ENCODE measurements around the gene SHPK.

SHPK gene

GRCh38 chr17:3667366-3668278 lies 31.6 kb upstream of the SHPK start (continued):
- TF ChIP-seq ZNF660 (tag by site-specific recombination; IDR thresholded peaks at IDR 0.05), result no peak; the same call in 1 of the 2 replicates
- TF ChIP-seq ZNF280D (tag by site-specific recombination; IDR thresholded peaks at IDR 0.05), result no peak
- no peak for TF ChIP-seq FEZF1 (tag by site-specific recombination; IDR thresholded peaks at IDR 0.05)
- no peak; the same call in 1 of the 2 replicates for TF ChIP-seq PBX3 (CRISPR knock-in tag; IDR thresholded peaks at IDR 0.05)
- peak; percentile 95; the same call in 1 of the 2 replicates for TF ChIP-seq ZFP37 (tag by site-specific recombination; IDR thresholded peaks at IDR 0.05)
- TF ChIP-seq ZNF837 (tag by site-specific recombination; IDR thresholded peaks at IDR 0.05), result no peak
- TF ChIP-seq, protein P1, sequence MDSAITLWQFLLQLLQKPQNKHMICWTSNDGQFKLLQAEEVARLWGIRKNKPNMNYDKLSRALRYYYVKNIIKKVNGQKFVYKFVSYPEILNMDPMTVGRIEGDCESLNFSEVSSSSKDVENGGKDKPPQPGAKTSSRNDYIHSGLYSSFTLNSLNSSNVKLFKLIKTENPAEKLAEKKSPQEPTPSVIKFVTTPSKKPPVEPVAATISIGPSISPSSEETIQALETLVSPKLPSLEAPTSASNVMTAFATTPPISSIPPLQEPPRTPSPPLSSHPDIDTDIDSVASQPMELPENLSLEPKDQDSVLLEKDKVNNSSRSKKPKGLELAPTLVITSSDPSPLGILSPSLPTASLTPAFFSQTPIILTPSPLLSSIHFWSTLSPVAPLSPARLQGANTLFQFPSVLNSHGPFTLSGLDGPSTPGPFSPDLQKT (IDR thresholded peaks at IDR 0.05; ENCODE audit: borderline replicate concordance, low read depth, low read length), result no peak
- TF ChIP-seq ZNF155 (tag by site-specific recombination; IDR thresholded peaks at IDR 0.05), result no peak
- TF ChIP-seq, protein P2, sequence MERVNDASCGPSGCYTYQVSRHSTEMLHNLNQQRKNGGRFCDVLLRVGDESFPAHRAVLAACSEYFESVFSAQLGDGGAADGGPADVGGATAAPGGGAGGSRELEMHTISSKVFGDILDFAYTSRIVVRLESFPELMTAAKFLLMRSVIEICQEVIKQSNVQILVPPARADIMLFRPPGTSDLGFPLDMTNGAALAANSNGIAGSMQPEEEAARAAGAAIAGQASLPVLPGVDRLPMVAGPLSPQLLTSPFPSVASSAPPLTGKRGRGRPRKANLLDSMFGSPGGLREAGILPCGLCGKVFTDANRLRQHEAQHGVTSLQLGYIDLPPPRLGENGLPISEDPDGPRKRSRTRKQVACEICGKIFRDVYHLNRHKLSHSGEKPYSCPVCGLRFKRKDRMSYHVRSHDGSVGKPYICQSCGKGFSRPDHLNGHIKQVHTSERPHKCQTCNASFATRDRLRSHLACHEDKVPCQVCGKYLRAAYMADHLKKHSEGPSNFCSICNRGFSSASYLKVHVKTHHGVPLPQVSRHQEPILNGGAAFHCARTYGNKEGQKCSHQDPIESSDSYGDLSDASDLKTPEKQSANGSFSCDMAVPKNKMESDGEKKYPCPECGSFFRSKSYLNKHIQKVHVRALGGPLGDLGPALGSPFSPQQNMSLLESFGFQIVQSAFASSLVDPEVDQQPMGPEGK (tag by site-specific recombination; IDR thresholded peaks at IDR 0.05), result peak; percentile 89
- no peak for TF ChIP-seq ZNF350 (tag by site-specific recombination; IDR thresholded peaks at IDR 0.05)
- no peak for TF ChIP-seq PRDM1 (tag by site-specific recombination; IDR thresholded peaks at IDR 0.05)
- no peak for TF ChIP-seq ZBTB6 (tag by site-specific recombination; IDR thresholded peaks at IDR 0.05)
- TF ChIP-seq ZNF549 (tag by site-specific recombination; IDR thresholded peaks at IDR 0.05), result no peak
- TF ChIP-seq ZNF423 (tag by site-specific recombination; IDR thresholded peaks at IDR 0.05), result no peak
- no peak for TF ChIP-seq ZNF792 (tag by site-specific recombination; IDR thresholded peaks at IDR 0.05)
- no peak for TF ChIP-seq ZNF571 (tag by site-specific recombination; IDR thresholded peaks at IDR 0.05)
- TF ChIP-seq ZSCAN16 (tag by site-specific recombination; IDR thresholded peaks at IDR 0.05), result no peak
- no peak for TF ChIP-seq ZNF585B (tag by site-specific recombination; IDR thresholded peaks at IDR 0.05)
- no peak; the same call in 1 of the 2 replicates for TF ChIP-seq ZNF2 (tag by site-specific recombination; IDR thresholded peaks at IDR 0.05)
- peak; percentile 75 for TF ChIP-seq GLIS1 (tag by site-specific recombination; IDR thresholded peaks at IDR 0.05)
- no peak for TF ChIP-seq ZNF561 (tag by site-specific recombination; IDR thresholded peaks at IDR 0.05; ENCODE audit: borderline replicate concordance)
- TF ChIP-seq ZNF114 (tag by site-specific recombination; IDR thresholded peaks at IDR 0.05), result no peak
- TF ChIP-seq ZNF555 (tag by site-specific recombination; conservative IDR thresholded peaks at IDR 0.05), result no peak
- TF ChIP-seq ZNF600 (tag by site-specific recombination; IDR thresholded peaks at IDR 0.05), result no peak
- no peak for TF ChIP-seq ZNF174 (tag by site-specific recombination; IDR thresholded peaks at IDR 0.05)
- TF ChIP-seq ZNF311 (tag by site-specific recombination; IDR thresholded peaks at IDR 0.05; ENCODE audit: borderline replicate concordance), result no peak
- TF ChIP-seq REPIN1 (tag by site-specific recombination; IDR thresholded peaks at IDR 0.05; ENCODE audit: low read depth), result no peak
- no peak for TF ChIP-seq ZNF37A (tag by site-specific recombination; IDR thresholded peaks at IDR 0.05)
- 0 out of 2 replicates have a peak, but pooled peaks have one; percentile 7 for TF ChIP-seq ZNF701 (tag by site-specific recombination; IDR thresholded peaks at IDR 0.05)
- TF ChIP-seq ZNF211 (tag by site-specific recombination; IDR thresholded peaks at IDR 0.05; ENCODE audit: low read depth), result no peak
- no peak for TF ChIP-seq BCL11A (tag by site-specific recombination; IDR thresholded peaks at IDR 0.05; ENCODE audit: low read depth)
- TF ChIP-seq ZNF791 (tag by site-specific recombination; IDR thresholded peaks at IDR 0.05), result no peak
- no peak for TF ChIP-seq HOXA7 (CRISPR knock-in tag; IDR thresholded peaks at IDR 0.05; ENCODE audit: borderline replicate concordance)

Data from HEK293 (cell line).